ENCODE measurements around the gene ABCF3.

The ABCF3 gene

GRCh38 chr3:184240384-184241140 lies 54.6 kb downstream of the ABCF3 start:
- DNase-seq (ENCODE audit: low read depth) = no peak
- TF ChIP-seq, protein P1, sequence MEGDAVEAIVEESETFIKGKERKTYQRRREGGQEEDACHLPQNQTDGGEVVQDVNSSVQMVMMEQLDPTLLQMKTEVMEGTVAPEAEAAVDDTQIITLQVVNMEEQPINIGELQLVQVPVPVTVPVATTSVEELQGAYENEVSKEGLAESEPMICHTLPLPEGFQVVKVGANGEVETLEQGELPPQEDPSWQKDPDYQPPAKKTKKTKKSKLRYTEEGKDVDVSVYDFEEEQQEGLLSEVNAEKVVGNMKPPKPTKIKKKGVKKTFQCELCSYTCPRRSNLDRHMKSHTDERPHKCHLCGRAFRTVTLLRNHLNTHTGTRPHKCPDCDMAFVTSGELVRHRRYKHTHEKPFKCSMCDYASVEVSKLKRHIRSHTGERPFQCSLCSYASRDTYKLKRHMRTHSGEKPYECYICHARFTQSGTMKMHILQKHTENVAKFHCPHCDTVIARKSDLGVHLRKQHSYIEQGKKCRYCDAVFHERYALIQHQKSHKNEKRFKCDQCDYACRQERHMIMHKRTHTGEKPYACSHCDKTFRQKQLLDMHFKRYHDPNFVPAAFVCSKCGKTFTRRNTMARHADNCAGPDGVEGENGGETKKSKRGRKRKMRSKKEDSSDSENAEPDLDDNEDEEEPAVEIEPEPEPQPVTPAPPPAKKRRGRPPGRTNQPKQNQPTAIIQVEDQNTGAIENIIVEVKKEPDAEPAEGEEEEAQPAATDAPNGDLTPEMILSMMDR (conservative IDR thresholded peaks at IDR 0.05; ENCODE audit: low read depth, low read length) = peak; percentile 16
- H3K4me3 ChIP-seq (ENCODE audit: low read length) = no peak overlapping the region

GRCh38 chr3:184241141-184241446 lies 55.1 kb downstream of the ABCF3 start:
- no peak for DNase-seq (ENCODE audit: low read depth)
- TF ChIP-seq, protein P1 (conservative IDR thresholded peaks at IDR 0.05; ENCODE audit: low read depth, low read length) = no peak
- no peak overlapping the region for H3K4me3 ChIP-seq (ENCODE audit: low read length)

GRCh38 chr3:184241447-184242296 lies 55.7 kb downstream of the ABCF3 start:
- DNase-seq (ENCODE audit: low read depth) = no peak
- TF ChIP-seq, protein P1 (conservative IDR thresholded peaks at IDR 0.05; ENCODE audit: low read depth, low read length) = peak; percentile 79
- no peak overlapping the region for H3K4me3 ChIP-seq (ENCODE audit: low read length)

- TF ChIP-seq, protein P1 (conservative IDR thresholded peaks at IDR 0.05; ENCODE audit: low read depth, low read length) = no peak
- DNase-seq (ENCODE audit: low read depth) = no peak
- no peak overlapping the region for H3K4me3 ChIP-seq (ENCODE audit: low read length)
These were observed 56.3 kb downstream of the ABCF3 start for GRCh38 chr3:184242297-184242685.

Data from retinal pigment epithelial cell (primary cell).